Upper lobe of right lung (tissue), 1 donor: ENCODE measurements around the gene FCN1. TPM values are rescaled to one million over a fixed set of nuclear protein-coding genes. Genes with fewer than 3 reads are reported as not detected.

Source experiments
- ATAC-seq: fragments of 200-7000 bp; cut with Tn5 transposase; one replicate; pipeline ENCODE4 v1.9.1; 2020; ENCODE audit warnings: mild to moderate bottlenecking, moderate library complexity
- DNase-seq: peaks from one replicate; pipeline ENCODE4 v3.0.0-alpha.2; 2020
- H3K27ac ChIP-seq: fragments of 200-600 bp; one replicate; pipeline ENCODE4 v1.8.0; 2022
- H3K27me3 ChIP-seq: fragments of 200-600 bp; one replicate; pipeline ENCODE4 v1.8.0; 2022; ENCODE audit warnings: mild to moderate bottlenecking
- H3K36me3 ChIP-seq: fragments of 200-600 bp; one replicate; pipeline ENCODE4 v1.8.0; 2022
- H3K4me1 ChIP-seq: fragments of 200-600 bp; one replicate; pipeline ENCODE4 v1.8.0; 2022
- H3K4me3 ChIP-seq: fragments of 200-600 bp; one replicate; pipeline ENCODE4 v1.8.0; 2022; ENCODE audit warnings: mild to moderate bottlenecking
- H3K9me3 ChIP-seq: fragments of 200-600 bp; one replicate; pipeline ENCODE4 v1.8.0; 2022
- intact Hi-C: fragments of 100-400 bp; cut with DNase I; formaldehyde crosslinking; loops from one replicate; pipeline ENCODE4 v1.11.0; 2022
- total RNA-seq: library from RNA; stranded (reverse); fragmentation: NEBNext Ultra II Directional; extraction: Animal tissue kit (Norgen Biotek cat#: 25700); gene quantifications from one replicate; pipeline ENCODE4 v1.2.1, GENCODE V29; 2021
- TF ChIP-seq, protein P1 (sequence below): fragments of 200-600 bp; IDR thresholded peaks from one replicate; pipeline ENCODE4 v1.8.0; 2022; ENCODE audit warnings: antibody characterized with exemption
- donor health status: DM: no; HTN: yes; CAD: no; lungs with severe emphysema.

Gene FCN1
- total RNA-seq, 1 donor from 2014 or later: 63.0 TPM

DNA sequence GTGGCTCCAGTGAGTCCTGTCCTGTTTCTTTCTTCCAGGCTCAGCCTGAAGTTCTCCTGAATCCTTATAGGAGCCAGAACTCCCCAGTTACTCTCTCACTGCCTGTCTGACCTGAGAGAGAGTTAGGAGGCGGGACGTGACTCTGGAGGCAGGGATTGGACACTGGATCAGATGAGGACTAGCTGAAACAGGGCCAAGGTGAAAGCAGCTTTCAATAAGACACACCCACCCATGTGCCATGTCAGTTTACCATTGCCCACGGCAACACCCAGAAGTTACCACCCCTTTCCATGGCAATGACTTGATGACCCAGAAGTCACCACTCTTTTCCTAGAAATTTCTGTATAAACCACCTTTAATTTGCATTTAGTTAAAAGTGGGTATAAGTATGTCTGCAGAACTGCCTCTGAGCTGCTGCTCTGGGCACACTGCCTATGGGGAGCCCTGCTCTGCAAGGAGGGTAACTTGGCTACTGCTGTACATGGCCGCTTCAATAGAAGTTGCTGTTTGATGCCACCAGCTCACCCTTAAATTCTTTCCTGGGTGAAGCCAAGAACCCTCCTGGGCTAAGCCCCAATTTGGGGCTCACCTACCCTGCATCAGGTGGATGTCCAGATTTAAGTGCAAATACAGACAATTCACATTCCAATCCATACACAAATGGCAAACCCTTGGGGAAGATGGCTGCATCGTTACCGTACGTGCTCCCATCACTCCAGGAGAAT is 23.4 kb downstream of the FCN1 start:
- peak; percentile 2 for DNase-seq
- TF ChIP-seq, protein P1, sequence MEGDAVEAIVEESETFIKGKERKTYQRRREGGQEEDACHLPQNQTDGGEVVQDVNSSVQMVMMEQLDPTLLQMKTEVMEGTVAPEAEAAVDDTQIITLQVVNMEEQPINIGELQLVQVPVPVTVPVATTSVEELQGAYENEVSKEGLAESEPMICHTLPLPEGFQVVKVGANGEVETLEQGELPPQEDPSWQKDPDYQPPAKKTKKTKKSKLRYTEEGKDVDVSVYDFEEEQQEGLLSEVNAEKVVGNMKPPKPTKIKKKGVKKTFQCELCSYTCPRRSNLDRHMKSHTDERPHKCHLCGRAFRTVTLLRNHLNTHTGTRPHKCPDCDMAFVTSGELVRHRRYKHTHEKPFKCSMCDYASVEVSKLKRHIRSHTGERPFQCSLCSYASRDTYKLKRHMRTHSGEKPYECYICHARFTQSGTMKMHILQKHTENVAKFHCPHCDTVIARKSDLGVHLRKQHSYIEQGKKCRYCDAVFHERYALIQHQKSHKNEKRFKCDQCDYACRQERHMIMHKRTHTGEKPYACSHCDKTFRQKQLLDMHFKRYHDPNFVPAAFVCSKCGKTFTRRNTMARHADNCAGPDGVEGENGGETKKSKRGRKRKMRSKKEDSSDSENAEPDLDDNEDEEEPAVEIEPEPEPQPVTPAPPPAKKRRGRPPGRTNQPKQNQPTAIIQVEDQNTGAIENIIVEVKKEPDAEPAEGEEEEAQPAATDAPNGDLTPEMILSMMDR: no peak
- no peak overlapping the region for H3K27ac ChIP-seq
- H3K4me1 ChIP-seq: peaks cover 24% of the 10 kb centered on the region
- H3K36me3 ChIP-seq: no peaks in the 10 kb centered on the region
- H3K4me3 ChIP-seq: no peak overlapping the region
- H3K27me3 ChIP-seq: no peaks in the 10 kb centered on the region
- ATAC-seq: no peak
- no peaks in the 10 kb centered on the region for H3K9me3 ChIP-seq
- intact Hi-C loops: no loop called here

DNA sequence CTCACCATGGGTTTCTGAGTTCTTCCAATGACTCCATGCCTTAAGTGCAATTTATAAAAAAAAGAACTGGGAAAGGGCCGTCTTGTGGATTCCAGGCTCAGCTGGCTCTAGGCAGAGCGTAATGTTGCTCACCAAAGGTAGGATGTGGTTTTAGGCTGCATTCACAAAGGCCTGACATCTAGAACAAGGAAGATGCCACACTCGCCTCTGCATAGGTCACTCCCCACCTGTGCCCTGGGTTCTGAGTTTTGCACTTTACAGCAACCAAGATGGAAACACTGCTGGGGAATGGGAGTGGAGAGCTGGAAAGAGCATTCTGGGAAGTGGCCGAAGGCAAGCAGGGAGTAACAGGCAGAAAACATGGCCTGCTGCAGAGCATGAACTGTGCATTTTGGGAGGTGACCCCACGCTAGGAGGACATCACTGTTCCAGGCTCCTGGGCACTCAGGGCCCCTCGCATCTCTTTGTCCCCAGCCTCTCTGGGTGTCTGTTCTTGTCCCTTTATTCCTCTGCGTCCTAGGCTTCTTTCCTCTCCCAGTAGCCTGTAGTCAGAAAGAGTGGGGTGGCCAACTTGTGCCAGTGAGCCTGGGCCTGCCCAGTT is 24.8 kb downstream of the FCN1 start:
- Histone ChIP-seq H3K9me3 (no peaks in the 10 kb centered on the region), H3K27me3 (no peaks in the 10 kb centered on the region), H3K4me1 (peaks cover 24% of the 10 kb centered on the region), H3K27ac (no peak overlapping the region), H3K4me3 (no peak overlapping the region), H3K36me3 (no peaks in the 10 kb centered on the region)
- TF ChIP-seq, protein P1: no peak
- ATAC-seq (no peak), DNase-seq (peak; percentile 25)
- intact Hi-C loops: no loop called here

DNA sequence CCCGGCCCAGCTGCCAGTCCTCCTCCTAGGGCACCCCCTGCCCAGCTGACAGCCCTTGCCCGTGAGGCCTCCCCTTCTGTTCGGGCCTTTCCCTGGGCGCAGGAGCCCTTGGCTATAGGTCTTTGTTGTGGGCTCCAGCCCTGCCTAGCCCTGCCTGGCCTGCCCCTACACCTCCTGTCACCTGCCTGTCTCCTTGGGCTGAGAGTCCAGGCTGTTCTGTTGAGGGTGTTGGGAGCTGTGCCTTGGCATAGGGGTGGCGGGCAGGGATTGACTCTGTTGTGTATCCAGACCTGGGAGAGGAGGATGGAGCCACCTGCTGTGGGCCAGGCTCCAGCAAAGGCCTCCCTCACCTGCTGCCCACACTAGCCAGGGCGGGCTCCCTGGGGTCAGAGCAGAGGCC is 25.5 kb downstream of the FCN1 start:
- intact Hi-C loops: no loop called here
- DNase-seq (peak; percentile 48), ATAC-seq (no peak)
- TF ChIP-seq, protein P1: no peak
- H3K36me3 ChIP-seq: no peaks in the 10 kb centered on the region
- no peak overlapping the region for H3K27ac ChIP-seq
- H3K4me1 ChIP-seq: peaks cover 23% of the 10 kb centered on the region
- H3K4me3 ChIP-seq: no peak overlapping the region
- no peaks in the 10 kb centered on the region for H3K27me3 ChIP-seq
- H3K9me3 ChIP-seq: no peaks in the 10 kb centered on the region

DNA sequence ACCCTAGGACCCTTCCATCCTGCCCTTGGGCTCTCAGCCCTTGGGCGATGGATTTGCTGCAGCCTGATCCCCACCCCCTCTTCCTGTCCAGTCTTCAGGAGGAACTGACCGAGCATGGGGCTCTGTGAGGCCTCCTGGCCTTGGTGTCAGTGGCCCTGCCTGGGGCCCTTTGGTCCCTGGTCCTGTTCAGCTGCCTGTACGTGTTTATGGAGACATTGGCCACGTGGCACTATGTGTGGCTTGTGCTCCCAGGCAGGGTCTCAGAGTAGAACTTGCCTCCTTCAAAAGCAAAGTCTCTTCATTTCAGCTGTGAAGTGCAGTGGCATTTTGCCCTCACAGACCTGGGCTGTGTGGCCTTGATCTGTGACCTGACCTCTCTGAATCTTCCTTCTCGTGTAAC is 26.0 kb downstream of the FCN1 start:
- no peak for ATAC-seq
- Histone ChIP-seq H3K36me3 (no peaks in the 10 kb centered on the region), H3K9me3 (no peaks in the 10 kb centered on the region), H3K4me3 (no peak overlapping the region), H3K27ac (no peak overlapping the region), H3K27me3 (no peaks in the 10 kb centered on the region), H3K4me1 (peaks cover 18% of the 10 kb centered on the region)
- TF ChIP-seq, protein P1: no peak
- intact Hi-C loops: no loop called here
- peak; percentile 31 for DNase-seq

DNA sequence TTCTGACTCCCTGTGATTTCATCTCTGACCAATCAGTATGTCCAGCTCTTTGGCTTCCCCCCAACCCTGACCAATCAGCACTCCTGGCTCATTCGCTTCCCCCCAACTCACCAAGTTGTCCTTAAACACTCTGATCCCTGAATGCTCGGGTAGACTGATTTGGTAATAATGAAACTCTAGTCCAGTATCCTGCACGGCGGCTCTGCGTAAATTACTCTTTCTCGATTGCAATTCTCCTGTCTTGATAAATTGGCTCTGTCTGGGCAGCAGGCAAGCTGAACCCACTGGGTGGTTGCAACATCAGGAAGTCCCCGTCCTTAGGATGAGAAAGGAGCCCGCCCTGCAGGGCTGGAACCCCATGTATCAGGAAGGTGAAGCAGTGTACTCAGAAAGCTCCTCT is 26.7 kb downstream of the FCN1 start:
- TF ChIP-seq, protein P1: no peak
- peaks cover 11% of the 10 kb centered on the region for H3K4me1 ChIP-seq
- H3K27ac ChIP-seq: no peak overlapping the region
- H3K4me3 ChIP-seq: no peak overlapping the region
- ATAC-seq (no peak), DNase-seq (no peak)
- no peaks in the 10 kb centered on the region for H3K36me3 ChIP-seq
- H3K27me3 ChIP-seq: no peaks in the 10 kb centered on the region
- H3K9me3 ChIP-seq: no peaks in the 10 kb centered on the region
- intact Hi-C loops: no loop called here
